Inferior parietal cortex (tissue), 1 donor: ENCODE results near the gene ATP11C.
A peak's percentile ranks its signal among the peaks of the same experiment; 100 is the strongest.
"Not testable (repeated sequence)": the region's sequence is repeated elsewhere in the genome, so short reads cannot be mapped to it uniquely, and the experiment has no call there.

Source experiments
- DNase-seq: peaks from one replicate; pipeline ENCODE4 v3.0.0-alpha.2; 2016; ENCODE audit errors: extremely low spot score

ATP11C gene

GRCh38 chrX:139932901-139933796, at the start of gene ATP11C:
TSS of gene ATP11C (minus strand) at chrX:139933053. CDS start at chrX:139932042, 1,011 bp downstream.
- peak; percentile 52 for DNase-seq

GRCh38 chrX:139974471-139974870, 41.6 kb upstream of the ATP11C start:
- DNase-seq = no peak

- no peak for DNase-seq
Observed at GRCh38 chrX:139972629-139973624, 40.1 kb upstream of the ATP11C start.

- no peak for DNase-seq
Observed at GRCh38 chrX:139972113-139972512, 39.3 kb upstream of the ATP11C start.

GRCh38 chrX:139971394-139971749, 38.5 kb upstream of the ATP11C start:
- DNase-seq = no peak

GRCh38 chrX:139969286-139969685, 36.4 kb upstream of the ATP11C start:
- DNase-seq = no peak

GRCh38 chrX:139967750-139968149, 34.9 kb upstream of the ATP11C start:
- DNase-seq = no peak

GRCh38 chrX:139967300-139967699, 34.4 kb upstream of the ATP11C start:
- no peak for DNase-seq

GRCh38 chrX:139966159-139966558, 33.3 kb upstream of the ATP11C start:
- DNase-seq = not testable (repeated sequence)

- DNase-seq = no peak
Observed at GRCh38 chrX:139965421-139965820, 32.6 kb upstream of the ATP11C start, which contains the start of gene CXorf66. TSS of gene CXorf66 (minus strand) at chrX:139965521. CDS start at chrX:139965496, 25 bp downstream.

GRCh38 chrX:139961091-139961490, 28.2 kb upstream of the ATP11C start:
- DNase-seq = not testable (repeated sequence)

- DNase-seq = no peak
Observed at GRCh38 chrX:139949703-139950102, 16.9 kb upstream of the ATP11C start.

- DNase-seq = no peak
Observed at GRCh38 chrX:139945075-139945474, 12.2 kb upstream of the ATP11C start.

GRCh38 chrX:139936259-139936658, 3.4 kb upstream of the ATP11C start:
- DNase-seq = no peak

GRCh38 chrX:139933904-139934303, 1.1 kb upstream of the ATP11C start:
- no peak for DNase-seq

- DNase-seq = no peak
Observed at GRCh38 chrX:139932073-139932900, 566 bp downstream of the ATP11C start.

- DNase-seq = no peak
Observed at GRCh38 chrX:139931646-139932072, 1.2 kb downstream of the ATP11C start.

- no peak for DNase-seq
Observed at GRCh38 chrX:139930916-139931645, 1.8 kb downstream of the ATP11C start.

- DNase-seq = no peak
Observed at GRCh38 chrX:139930401-139930800, 2.5 kb downstream of the ATP11C start.

- no peak for DNase-seq
Observed at GRCh38 chrX:139929876-139930275, 3.0 kb downstream of the ATP11C start.

GRCh38 chrX:139924696-139925095, 8.2 kb downstream of the ATP11C start:
- DNase-seq = no peak
